ENCODE data around the gene UVRAG.

GRCh38 chr11:76067099-76067498, 252.1 kb downstream of the UVRAG start:
- TF ChIP-seq CTCF (IDR thresholded peaks at IDR 0.05), result no peak
- TF ChIP-seq EZH2 (IDR thresholded peaks at IDR 0.05), result no peak
- no peak for TF ChIP-seq EZH2phosphoT487 (IDR thresholded peaks at IDR 0.05)

Data from neural progenitor cell (in vitro differentiated cells).